ENCODE data around the gene TRIM3.

Gene TRIM3

GRCh38 chr11:6419009-6419631, 54.6 kb downstream of the TRIM3 start, which contains the start of gene APBB1:
Gene APBB1 (minus strand): TSS chr11:6419094. CDS start chr11:6411347, 7,747 bp downstream.
- peak within 1 kb of the TSS; percentile 51 for H3K4me3 ChIP-seq (ENCODE audit: low read length)
- DNase-seq (ENCODE audit: low read depth), result peak; percentile 39
- TF ChIP-seq CTCF (IDR thresholded peaks at IDR 0.05; ENCODE audit: insufficient read depth, low read depth, low read length, missing control alignments), result no peak

- DNase-seq (ENCODE audit: low read depth), result no peak
- peak overlapping the region; percentile 51 for H3K4me3 ChIP-seq (ENCODE audit: low read length)
- TF ChIP-seq CTCF (IDR thresholded peaks at IDR 0.05; ENCODE audit: insufficient read depth, low read depth, low read length, missing control alignments), result no peak
These were observed 55.2 kb downstream of the TRIM3 start for GRCh38 chr11:6418557-6419008.

GRCh38 chr11:6417907-6418556, 55.7 kb downstream of the TRIM3 start:
- TF ChIP-seq CTCF (IDR thresholded peaks at IDR 0.05; ENCODE audit: insufficient read depth, low read depth, low read length, missing control alignments), result no peak
- no peak overlapping the region for H3K4me3 ChIP-seq (ENCODE audit: low read length)
- DNase-seq (ENCODE audit: low read depth), result no peak

GRCh38 chr11:6415797-6416196, 57.9 kb downstream of the TRIM3 start:
- no peak overlapping the region for H3K4me3 ChIP-seq (ENCODE audit: low read length)
- TF ChIP-seq CTCF (IDR thresholded peaks at IDR 0.05; ENCODE audit: insufficient read depth, low read depth, low read length, missing control alignments), result no peak
- no peak for DNase-seq (ENCODE audit: low read depth)

- no peak overlapping the region for H3K4me3 ChIP-seq (ENCODE audit: low read length)
- TF ChIP-seq CTCF (IDR thresholded peaks at IDR 0.05; ENCODE audit: insufficient read depth, low read depth, low read length, missing control alignments), result no peak
- no peak for DNase-seq (ENCODE audit: low read depth)
These were observed 58.8 kb downstream of the TRIM3 start for GRCh38 chr11:6414874-6415328.

GRCh38 chr11:6413791-6414201, 59.9 kb downstream of the TRIM3 start:
- no peak overlapping the region for H3K4me3 ChIP-seq (ENCODE audit: low read length)
- TF ChIP-seq CTCF (IDR thresholded peaks at IDR 0.05; ENCODE audit: insufficient read depth, low read depth, low read length, missing control alignments), result no peak
- no peak for DNase-seq (ENCODE audit: low read depth)

Data from epithelial cell of esophagus (primary cell).